ENCODE results near the gene TNFAIP3.

Gene TNFAIP3

GRCh38 chr6:137851669-137852068 lies 15.4 kb upstream of the TNFAIP3 start:
- Histone ChIP-seq H3K9ac (ENCODE audit: low read length) (no peak overlapping the region), H3K4me3 (ENCODE audit: low read depth, low read length) (no peak overlapping the region), H3K9me3 (ENCODE audit: control insufficient read depth, insufficient read depth, low read depth, low read length) (peaks cover 6% of the 10 kb centered on the region; the same call in 1 of the 2 replicates), H3K36me3 (ENCODE audit: control insufficient read depth, insufficient read depth, low read length) (no peaks in the 10 kb centered on the region), H3K27ac (ENCODE audit: low read depth, low read length) (no peak overlapping the region), H3K4me1 (ENCODE audit: control insufficient read depth, insufficient read depth, low read length) (no peaks in the 10 kb centered on the region), H3K27me3 (ENCODE audit: control insufficient read depth, insufficient read depth, low read length) (no peaks in the 10 kb centered on the region)

DNA sequence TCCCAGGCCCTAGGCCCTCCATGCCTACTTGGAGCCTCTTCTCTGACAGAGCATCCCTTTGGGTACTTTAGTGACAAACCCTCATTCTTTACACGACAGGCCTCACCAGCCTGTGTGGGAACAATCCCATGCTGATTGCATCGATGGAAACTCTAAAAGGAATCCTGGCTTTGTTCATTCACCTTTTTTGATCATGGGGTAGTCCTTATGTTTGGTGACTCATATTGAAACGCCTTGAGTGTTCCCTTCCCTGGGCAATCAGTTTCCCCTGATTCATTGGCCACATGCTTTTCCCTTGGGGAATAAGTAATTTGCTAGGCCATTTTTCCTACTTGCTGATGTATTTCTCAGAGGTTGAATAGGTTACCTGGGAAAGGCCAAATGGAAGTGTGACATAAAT lies 14.7 kb upstream of the TNFAIP3 start:
- Histone ChIP-seq H3K27ac (ENCODE audit: low read depth, low read length) (no peak overlapping the region), H3K9ac (ENCODE audit: low read length) (no peak overlapping the region), H3K9me3 (ENCODE audit: control insufficient read depth, insufficient read depth, low read depth, low read length) (peaks cover 6% of the 10 kb centered on the region; the same call in 1 of the 2 replicates), H3K4me3 (ENCODE audit: low read depth, low read length) (no peak overlapping the region), H3K36me3 (ENCODE audit: control insufficient read depth, insufficient read depth, low read length) (no peaks in the 10 kb centered on the region), H3K27me3 (ENCODE audit: control insufficient read depth, insufficient read depth, low read length) (no peaks in the 10 kb centered on the region), H3K4me1 (ENCODE audit: control insufficient read depth, insufficient read depth, low read length) (no peaks in the 10 kb centered on the region)

DNA sequence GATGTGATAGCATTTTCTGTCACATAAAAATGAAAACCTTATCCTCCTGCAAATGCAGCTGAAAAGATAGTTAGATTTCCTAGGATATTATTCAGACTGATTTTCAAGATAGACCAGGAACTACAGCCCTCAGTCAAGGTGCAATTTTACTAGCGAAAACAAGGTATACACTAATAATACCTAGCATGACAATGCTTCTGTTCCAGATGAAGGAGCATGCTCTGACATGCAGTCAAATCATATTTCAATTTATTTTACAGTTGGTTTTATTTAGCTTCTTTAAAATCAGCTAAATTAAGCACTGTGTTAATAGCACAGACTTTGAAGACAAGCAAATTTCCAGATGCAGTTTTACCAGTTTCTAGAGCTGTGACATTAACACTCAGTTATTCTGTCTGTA lies 14.2 kb upstream of the TNFAIP3 start:
- H3K9me3 ChIP-seq (ENCODE audit: control insufficient read depth, insufficient read depth, low read depth, low read length), result peaks cover 6% of the 10 kb centered on the region; the same call in 1 of the 2 replicates
- H3K4me1 ChIP-seq (ENCODE audit: control insufficient read depth, insufficient read depth, low read length), result no peaks in the 10 kb centered on the region
- no peaks in the 10 kb centered on the region for H3K27me3 ChIP-seq (ENCODE audit: control insufficient read depth, insufficient read depth, low read length)
- no peak overlapping the region for H3K27ac ChIP-seq (ENCODE audit: low read depth, low read length)
- H3K4me3 ChIP-seq (ENCODE audit: low read depth, low read length), result no peak overlapping the region
- H3K36me3 ChIP-seq (ENCODE audit: control insufficient read depth, insufficient read depth, low read length), result no peaks in the 10 kb centered on the region
- no peak overlapping the region for H3K9ac ChIP-seq (ENCODE audit: low read length)

DNA sequence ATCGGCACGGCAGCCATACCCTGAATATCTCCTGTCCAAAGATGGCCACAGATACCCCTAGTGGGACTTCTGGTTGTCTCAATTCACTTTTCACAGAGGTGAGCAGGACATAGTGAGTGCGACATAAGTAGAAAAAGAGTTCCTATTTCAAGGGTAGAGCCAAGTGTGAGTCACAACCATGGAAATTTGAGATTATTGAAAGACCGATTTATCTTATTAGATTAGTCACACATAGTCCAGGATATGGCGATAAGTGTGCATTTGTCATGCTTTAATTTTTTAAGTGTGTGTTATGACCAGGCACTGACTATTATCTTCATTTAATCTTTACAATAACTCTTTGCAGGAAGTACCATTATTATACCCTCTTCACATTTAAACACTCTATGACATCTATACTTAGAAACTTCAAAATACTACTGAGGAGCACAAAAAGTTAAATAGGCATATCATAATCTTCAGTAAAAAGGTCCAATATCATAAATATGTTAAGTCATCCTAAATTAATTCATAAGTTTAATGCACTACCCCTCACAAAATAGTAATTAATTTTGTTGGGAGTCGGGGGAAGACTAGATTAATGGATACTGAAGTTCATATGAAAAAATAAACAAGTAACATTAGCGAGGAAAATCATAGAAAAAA lies 13.4 kb upstream of the TNFAIP3 start:
- H3K27ac ChIP-seq (ENCODE audit: low read depth, low read length), result no peak overlapping the region
- no peaks in the 10 kb centered on the region for H3K27me3 ChIP-seq (ENCODE audit: control insufficient read depth, insufficient read depth, low read length)
- H3K4me3 ChIP-seq (ENCODE audit: low read depth, low read length), result no peak overlapping the region
- H3K36me3 ChIP-seq (ENCODE audit: control insufficient read depth, insufficient read depth, low read length), result no peaks in the 10 kb centered on the region
- H3K4me1 ChIP-seq (ENCODE audit: control insufficient read depth, insufficient read depth, low read length), result no peaks in the 10 kb centered on the region
- H3K9ac ChIP-seq (ENCODE audit: low read length), result no peak overlapping the region
- H3K9me3 ChIP-seq (ENCODE audit: control insufficient read depth, insufficient read depth, low read depth, low read length), result peaks cover 6% of the 10 kb centered on the region; the same call in 1 of the 2 replicates

GRCh38 chr6:137856138-137856898 lies 10.7 kb upstream of the TNFAIP3 start:
- Histone ChIP-seq H3K4me3 (ENCODE audit: low read depth, low read length) (no peak overlapping the region), H3K4me1 (ENCODE audit: control insufficient read depth, insufficient read depth, low read length) (peaks cover 10% of the 10 kb centered on the region), H3K27me3 (ENCODE audit: control insufficient read depth, insufficient read depth, low read length) (no peaks in the 10 kb centered on the region), H3K27ac (ENCODE audit: low read depth, low read length) (no peak overlapping the region), H3K9me3 (ENCODE audit: control insufficient read depth, insufficient read depth, low read depth, low read length) (peaks cover 6% of the 10 kb centered on the region; the same call in 1 of the 2 replicates), H3K9ac (ENCODE audit: low read length) (no peak overlapping the region), H3K36me3 (ENCODE audit: control insufficient read depth, insufficient read depth, low read length) (no peaks in the 10 kb centered on the region)

DNA sequence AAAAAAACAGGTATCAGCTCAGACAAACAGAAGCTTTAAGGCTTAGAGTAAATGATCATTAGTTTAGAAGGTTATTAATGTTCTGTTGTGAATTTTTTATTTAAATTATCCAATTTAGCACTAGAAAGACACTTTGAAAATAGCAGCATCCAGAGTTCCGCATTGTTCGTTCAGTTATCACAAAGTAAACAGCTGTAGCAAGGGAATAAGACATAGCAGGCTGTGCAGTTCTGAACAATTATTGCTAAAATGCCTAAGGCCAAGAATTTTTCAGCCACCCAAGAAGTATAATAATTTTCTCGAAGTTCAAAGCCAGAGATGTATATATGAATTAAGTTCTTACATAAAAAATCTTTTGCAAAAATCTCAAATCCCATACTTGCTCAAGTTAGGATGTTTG lies 8.0 kb upstream of the TNFAIP3 start:
- peaks cover 6% of the 10 kb centered on the region; the same call in 1 of the 2 replicates for H3K9me3 ChIP-seq (ENCODE audit: control insufficient read depth, insufficient read depth, low read depth, low read length)
- no peak overlapping the region for H3K27ac ChIP-seq (ENCODE audit: low read depth, low read length)
- H3K4me1 ChIP-seq (ENCODE audit: control insufficient read depth, insufficient read depth, low read length), result peaks cover 25% of the 10 kb centered on the region
- H3K27me3 ChIP-seq (ENCODE audit: control insufficient read depth, insufficient read depth, low read length), result no peaks in the 10 kb centered on the region
- no peak overlapping the region for H3K4me3 ChIP-seq (ENCODE audit: low read depth, low read length)
- no peak overlapping the region for H3K9ac ChIP-seq (ENCODE audit: low read length)
- H3K36me3 ChIP-seq (ENCODE audit: control insufficient read depth, insufficient read depth, low read length), result no peaks in the 10 kb centered on the region

DNA sequence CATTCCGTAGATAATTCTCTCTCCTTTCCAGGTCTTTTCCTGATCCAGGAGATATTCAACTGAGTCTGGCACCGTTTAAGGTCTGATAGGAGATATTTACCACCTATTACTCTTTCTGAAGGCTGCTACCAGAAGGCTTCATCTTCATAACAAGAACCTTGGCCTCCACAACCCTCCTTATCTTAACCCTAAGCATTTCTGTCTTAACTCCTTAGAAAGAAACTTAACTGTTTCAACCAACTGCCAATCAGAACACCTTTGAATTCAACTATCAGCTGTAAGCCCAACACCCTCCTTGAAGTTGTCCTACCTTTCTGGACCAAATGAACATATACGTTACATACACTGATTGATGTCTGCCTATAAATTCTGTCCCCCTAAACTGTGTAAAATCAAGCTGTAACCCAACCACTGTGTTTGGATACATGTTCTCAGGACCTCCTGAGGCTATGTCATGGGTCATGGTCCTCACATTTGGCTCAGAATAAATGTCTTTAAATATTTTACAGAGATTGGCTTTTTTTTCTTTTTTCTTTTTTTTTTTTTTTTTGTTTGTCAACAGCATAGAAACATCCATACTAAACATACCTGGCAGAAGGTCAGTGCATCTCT lies 6.6 kb upstream of the TNFAIP3 start:
- no peaks in the 10 kb centered on the region for H3K36me3 ChIP-seq (ENCODE audit: control insufficient read depth, insufficient read depth, low read length)
- H3K9me3 ChIP-seq (ENCODE audit: control insufficient read depth, insufficient read depth, low read depth, low read length), result peaks cover 4% of the 10 kb centered on the region; the same call in 1 of the 2 replicates
- H3K9ac ChIP-seq (ENCODE audit: low read length), result no peak overlapping the region
- no peak overlapping the region for H3K27ac ChIP-seq (ENCODE audit: low read depth, low read length)
- no peaks in the 10 kb centered on the region for H3K27me3 ChIP-seq (ENCODE audit: control insufficient read depth, insufficient read depth, low read length)
- no peak overlapping the region for H3K4me3 ChIP-seq (ENCODE audit: low read depth, low read length)
- peaks cover 32% of the 10 kb centered on the region for H3K4me1 ChIP-seq (ENCODE audit: control insufficient read depth, insufficient read depth, low read length)

- peaks cover 41% of the 10 kb centered on the region for H3K4me1 ChIP-seq (ENCODE audit: control insufficient read depth, insufficient read depth, low read length)
- H3K27ac ChIP-seq (ENCODE audit: low read depth, low read length), result no peak overlapping the region
- H3K9ac ChIP-seq (ENCODE audit: low read length), result no peak overlapping the region
- H3K9me3 ChIP-seq (ENCODE audit: control insufficient read depth, insufficient read depth, low read depth, low read length), result no peaks in the 10 kb centered on the region
- H3K27me3 ChIP-seq (ENCODE audit: control insufficient read depth, insufficient read depth, low read length), result no peaks in the 10 kb centered on the region
- no peak overlapping the region for H3K4me3 ChIP-seq (ENCODE audit: low read depth, low read length)
- H3K36me3 ChIP-seq (ENCODE audit: control insufficient read depth, insufficient read depth, low read length), result no peaks in the 10 kb centered on the region
Measured at GRCh38 chr6:137861550-137862337, 5.3 kb upstream of the TNFAIP3 start.

DNA sequence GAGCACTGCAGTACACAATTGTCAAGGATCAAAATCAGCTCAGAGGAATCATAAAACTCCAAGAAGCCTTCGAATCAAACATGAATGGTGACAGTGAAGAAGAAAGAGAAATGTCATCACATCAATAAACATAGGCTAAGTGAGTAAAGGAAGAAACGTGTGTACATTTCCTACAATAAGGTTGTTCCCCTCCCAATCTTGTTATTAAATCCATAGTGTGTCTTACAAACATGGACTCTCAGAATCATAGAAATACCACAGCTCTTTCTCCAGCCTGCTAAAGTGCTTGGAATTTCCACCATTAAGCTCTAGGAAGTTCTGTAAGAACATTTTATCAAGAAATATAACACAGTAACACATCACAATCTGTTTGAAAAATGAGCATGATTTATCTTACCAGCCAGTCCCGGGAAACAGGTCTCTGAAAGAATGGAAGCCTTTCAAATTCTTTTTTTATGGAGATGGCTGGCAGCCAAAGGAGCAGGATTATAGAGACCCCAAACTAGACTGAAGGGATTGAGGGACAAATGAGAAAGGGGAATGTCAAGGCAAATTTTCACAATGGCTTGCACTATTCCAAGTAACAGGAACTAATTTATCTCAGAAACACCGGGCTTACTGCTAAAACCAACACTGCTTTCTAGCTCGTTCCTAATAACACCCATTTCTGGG lies 4.5 kb upstream of the TNFAIP3 start:
- H3K36me3 ChIP-seq (ENCODE audit: control insufficient read depth, insufficient read depth, low read length), result no peaks in the 10 kb centered on the region
- H3K4me1 ChIP-seq (ENCODE audit: control insufficient read depth, insufficient read depth, low read length), result peaks cover 41% of the 10 kb centered on the region
- H3K9me3 ChIP-seq (ENCODE audit: control insufficient read depth, insufficient read depth, low read depth, low read length), result no peaks in the 10 kb centered on the region
- H3K27ac ChIP-seq (ENCODE audit: low read depth, low read length), result no peak overlapping the region
- peaks cover 3% of the 10 kb centered on the region for H3K27me3 ChIP-seq (ENCODE audit: control insufficient read depth, insufficient read depth, low read length)
- no peak overlapping the region for H3K9ac ChIP-seq (ENCODE audit: low read length)
- H3K4me3 ChIP-seq (ENCODE audit: low read depth, low read length), result no peak overlapping the region

- Histone ChIP-seq H3K4me3 (ENCODE audit: low read depth, low read length) (no peak overlapping the region), H3K36me3 (ENCODE audit: control insufficient read depth, insufficient read depth, low read length) (no peaks in the 10 kb centered on the region), H3K9ac (ENCODE audit: low read length) (no peak overlapping the region), H3K4me1 (ENCODE audit: control insufficient read depth, insufficient read depth, low read length) (peaks cover 43% of the 10 kb centered on the region), H3K27me3 (ENCODE audit: control insufficient read depth, insufficient read depth, low read length) (peaks cover 9% of the 10 kb centered on the region), H3K9me3 (ENCODE audit: control insufficient read depth, insufficient read depth, low read depth, low read length) (no peaks in the 10 kb centered on the region), H3K27ac (ENCODE audit: low read depth, low read length) (no peak overlapping the region)
Measured at GRCh38 chr6:137863091-137863797, 3.8 kb upstream of the TNFAIP3 start.
